ENCODE measurements around the gene PKD1. TPM values are rescaled to one million over a fixed set of nuclear protein-coding genes. Genes with fewer than 3 reads are reported as not detected.
A peak's percentile ranks its signal among the peaks of the same experiment; 100 is the strongest.
"Not testable (repeated sequence)": the region's sequence is repeated elsewhere in the genome, so short reads cannot be mapped to it uniquely, and the experiment has no call there.

PKD1 gene
- polyA plus RNA-seq, 3 donors = 36.9 to 89.6 (median 83.7) TPM

DNA sequence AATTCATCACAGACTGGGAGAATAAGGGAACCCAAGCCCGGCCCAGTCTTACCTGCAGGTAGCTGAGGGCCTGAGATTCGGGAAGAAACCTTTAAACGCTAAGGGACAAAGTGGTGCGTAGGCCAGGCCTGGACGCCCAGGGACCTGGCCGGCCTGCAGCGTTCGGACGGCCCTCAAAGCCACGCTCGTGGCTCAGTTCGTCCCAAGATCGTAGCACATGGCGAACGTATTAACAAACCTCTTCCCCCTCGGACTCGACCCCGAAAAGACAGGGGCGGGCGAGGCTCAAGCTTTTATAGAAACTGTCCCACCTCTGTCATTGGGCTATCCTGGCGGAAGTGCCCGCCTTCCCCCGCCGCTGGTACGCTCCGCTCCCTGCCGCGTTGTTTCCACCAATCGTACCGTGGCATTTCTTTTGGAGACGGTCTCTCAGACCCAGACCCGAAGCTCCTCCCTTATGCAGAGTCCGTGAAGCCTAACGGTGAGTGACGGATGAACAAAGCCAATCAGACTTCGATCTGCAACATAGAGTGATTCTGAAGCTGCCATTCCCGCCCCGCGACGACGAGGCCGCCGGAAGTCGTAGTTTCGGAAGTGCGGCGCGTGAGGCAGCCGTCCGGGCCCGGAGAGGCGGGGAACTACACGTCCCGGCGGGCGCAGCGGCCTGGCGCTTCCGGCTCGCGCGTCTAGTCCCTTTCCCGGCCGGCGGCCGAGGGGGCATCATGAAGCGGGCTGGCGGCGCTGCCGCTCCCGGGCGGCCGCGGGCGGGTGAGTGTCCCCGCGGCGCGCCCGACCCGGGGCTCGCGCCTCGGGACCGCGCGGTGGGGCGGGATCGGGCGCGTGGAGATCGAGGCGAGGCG, 19.6 kb upstream of the PKD1 start, which contains the start of gene TRAF7:
TSS of gene TRAF7 (plus strand) at position 692 of the 860 bp plus-strand sequence. CDS start 8,139 bp downstream, outside the sequence.
- 0 to 1% (median 0%) methylated on average over 69 to 94 of the region's 94 CpGs for WGBS, 3 donors
- peak within 1 kb of the TSS; percentile 4 for H3K27ac ChIP-seq (ENCODE audit: low read depth, low read length)

DNA sequence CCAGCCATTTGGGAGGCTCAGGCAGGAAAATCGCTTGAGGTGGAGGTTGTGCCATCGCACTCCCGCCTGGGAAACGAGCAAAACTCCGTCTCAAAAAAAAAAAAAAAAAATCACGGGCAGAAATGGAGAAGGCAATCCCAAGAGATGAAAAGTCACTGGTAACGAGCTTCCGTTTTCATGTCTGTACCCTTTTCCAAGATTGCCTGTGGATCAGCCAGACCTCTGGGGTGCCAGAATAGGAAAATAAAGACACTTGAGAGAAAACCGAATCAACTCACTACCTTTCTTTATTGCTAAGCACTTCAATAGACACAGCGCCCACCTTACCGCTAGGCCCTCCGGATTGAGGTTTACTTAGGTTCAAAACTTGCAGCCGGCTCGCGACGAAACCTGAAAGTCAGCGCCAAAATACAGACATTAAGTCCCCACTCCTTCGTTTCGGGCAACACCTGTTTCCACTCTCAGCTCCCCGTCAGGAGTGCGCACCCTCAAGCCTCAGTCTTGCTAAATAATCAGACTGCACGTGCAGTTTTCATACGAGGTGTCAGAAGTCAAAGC, 18.9 kb upstream of the PKD1 start:
- WGBS, 3 donors = 1 to 3% (median 2%) methylated on average over 23 of the region's 23 CpGs
- H3K27ac ChIP-seq (ENCODE audit: low read depth, low read length) = no peak overlapping the region

DNA sequence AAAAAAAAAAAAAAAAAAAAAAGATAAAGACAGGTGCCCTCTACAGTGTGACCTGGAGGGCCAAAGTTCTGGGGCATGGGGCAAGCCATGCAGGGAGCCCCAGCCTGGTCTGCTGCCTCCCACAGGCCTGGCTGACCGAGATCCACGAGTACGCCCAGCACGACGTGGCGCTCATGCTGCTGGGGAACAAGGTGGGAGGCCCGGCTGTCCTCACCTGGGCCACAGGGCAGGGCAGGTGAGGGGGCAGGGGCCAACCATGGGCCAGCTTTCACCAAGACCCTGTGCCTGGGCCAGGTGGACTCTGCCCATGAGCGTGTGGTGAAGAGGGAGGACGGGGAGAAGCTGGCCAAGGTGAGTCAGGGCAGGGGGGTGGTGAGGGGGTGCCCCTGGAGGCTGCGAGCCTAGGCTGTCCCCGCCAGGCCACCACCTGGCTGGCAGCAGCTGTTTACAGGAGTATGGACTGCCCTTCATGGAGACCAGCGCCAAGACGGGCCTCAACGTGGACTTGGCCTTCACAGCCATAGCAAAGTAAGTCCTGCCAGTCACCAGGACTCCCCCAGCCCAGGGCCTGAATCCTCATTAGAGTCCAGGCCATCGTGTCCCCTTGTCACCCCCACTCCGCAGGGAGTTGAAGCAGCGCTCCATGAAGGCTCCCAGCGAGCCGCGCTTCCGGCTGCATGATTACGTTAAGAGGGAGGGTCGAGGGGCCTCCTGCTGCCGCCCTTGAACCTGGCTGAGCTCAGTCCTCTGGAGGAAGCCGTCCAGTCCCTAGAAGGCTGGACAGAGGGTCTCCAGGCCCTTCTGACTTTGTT, 17.2 kb upstream of the PKD1 start:
- H3K27ac ChIP-seq (ENCODE audit: low read depth, low read length) = no peak overlapping the region
- 17 to 49% (median 32%) methylated on average over 25 of the region's 25 CpGs for WGBS, 3 donors

DNA sequence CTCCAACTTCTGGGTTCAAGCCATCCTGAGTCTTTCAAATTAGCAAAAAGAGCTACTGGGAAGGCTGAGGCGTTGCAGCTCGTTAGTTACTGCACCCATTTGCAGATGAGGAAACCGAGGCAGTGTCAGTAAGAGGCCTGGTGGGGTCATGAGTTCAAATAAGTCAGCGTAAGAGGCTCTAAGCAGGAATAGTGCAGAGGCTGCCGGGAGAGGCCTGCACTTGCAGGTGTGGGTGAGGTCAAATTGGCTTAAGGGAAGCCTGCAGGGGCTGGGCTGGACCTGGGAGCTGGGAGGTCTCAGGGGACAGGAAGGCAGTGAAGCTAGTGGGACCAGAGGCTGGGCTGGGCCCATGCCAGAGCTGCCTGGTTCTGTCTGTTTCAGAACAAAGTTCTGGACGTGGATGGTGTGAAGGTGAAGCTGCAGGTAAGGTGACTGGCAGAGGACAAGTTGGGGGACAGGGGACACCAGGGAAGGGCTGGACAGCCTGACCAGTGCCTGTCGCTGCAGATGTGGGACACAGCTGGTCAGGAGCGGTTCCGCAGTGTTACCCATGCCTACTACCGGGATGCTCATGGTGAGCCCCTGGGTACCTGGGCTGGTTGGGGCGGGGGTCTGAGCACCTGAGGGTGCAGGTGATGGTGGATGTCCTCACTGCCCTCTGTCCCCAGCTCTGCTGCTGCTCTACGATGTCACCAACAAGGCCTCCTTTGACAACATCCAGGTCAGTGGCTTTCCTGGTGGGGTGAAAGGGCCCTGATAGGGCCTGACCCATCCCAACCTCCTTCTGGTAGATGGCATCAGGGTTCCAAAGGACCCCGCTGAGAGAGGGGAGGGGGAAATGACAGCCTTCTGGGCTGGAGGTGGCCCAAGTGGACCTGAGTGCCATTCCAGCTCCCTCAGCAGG, 15.7 kb upstream of the PKD1 start:
- 48 to 86% (median 78%) methylated on average over 13 of the region's 13 CpGs for WGBS, 3 donors
- no peak overlapping the region for H3K27ac ChIP-seq (ENCODE audit: low read depth, low read length)

DNA sequence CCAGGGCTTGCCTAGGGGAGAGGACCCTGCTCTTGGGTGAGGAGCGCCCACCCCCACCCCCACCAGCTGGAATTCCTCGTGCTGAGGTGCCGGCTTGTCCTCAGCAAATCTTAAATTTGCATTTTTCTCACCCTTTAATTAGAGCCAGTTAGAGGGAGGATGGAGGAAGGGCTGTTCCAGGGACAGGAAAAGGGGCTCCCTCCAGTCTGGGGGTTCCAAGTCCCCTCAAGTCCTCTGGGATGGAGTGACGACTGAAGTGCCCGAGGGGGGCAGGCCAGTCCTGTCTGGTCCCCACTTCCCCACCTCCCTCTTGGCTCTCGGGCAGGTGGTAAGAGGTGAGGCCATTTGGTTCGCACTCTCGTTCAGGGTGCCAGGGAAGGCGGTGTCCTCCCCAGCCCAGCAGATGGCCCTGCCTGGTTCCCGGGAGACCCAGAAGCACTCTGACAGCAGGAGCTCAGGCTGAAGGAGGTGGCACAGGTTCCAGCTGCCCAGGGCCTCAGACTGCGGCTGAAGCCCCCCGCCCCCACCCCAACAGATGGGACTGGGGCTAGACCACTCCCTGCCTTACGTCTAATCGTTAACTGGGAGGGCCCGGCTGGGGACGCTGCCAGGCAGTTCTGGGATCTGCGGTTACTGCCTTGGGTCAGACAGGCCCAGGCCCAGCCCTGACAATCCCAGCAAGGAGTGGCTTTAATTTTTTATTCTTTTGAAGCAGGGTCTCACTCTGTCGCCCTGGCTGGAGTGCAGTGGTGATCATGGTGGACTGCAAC, 14.9 kb upstream of the PKD1 start:
- H3K27ac ChIP-seq (ENCODE audit: low read depth, low read length) = no peak overlapping the region
- 27 to 66% (median 57%) methylated on average over 18 of the region's 18 CpGs for WGBS, 3 donors

DNA sequence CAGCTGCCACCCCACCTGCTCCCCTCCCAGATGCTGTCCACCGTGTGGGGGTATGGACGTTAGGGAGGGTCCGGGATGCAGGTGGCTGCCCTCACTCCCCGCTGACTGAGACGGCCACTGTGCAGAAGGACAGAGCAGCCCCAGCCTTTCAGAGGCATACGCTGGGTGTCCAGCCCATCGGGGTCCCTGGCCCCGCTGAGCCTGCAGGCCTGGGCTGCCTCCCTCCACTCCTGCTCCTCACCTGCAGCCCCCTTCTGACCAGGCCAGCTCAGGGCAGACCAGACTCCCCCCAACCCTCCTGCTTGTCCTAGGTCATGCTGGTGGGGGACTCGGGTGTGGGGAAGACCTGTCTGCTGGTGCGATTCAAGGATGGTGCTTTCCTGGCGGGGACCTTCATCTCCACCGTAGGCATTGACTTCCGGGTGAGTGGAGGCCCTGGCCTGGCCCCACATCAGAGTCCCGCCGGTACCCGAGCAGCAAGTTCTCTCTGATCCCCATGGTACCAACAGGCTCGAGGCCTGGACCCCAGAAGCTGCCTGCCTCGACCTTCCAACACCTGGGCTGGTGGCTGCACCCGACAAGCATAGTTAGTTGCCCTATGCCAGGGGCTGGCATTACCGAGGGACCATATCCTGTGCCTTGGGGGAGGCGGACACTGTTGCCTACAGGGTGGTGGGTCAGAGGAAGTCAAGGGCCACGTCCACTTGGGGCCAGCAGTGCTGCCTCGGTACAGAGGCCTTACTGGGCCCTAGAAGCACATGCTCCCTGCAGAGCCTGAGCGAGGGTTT, 14.1 kb upstream of the PKD1 start:
- no peak overlapping the region for H3K27ac ChIP-seq (ENCODE audit: low read depth, low read length)
- WGBS, 3 donors = 29 to 70% (median 61%) methylated on average over 24 of the region's 24 CpGs

DNA sequence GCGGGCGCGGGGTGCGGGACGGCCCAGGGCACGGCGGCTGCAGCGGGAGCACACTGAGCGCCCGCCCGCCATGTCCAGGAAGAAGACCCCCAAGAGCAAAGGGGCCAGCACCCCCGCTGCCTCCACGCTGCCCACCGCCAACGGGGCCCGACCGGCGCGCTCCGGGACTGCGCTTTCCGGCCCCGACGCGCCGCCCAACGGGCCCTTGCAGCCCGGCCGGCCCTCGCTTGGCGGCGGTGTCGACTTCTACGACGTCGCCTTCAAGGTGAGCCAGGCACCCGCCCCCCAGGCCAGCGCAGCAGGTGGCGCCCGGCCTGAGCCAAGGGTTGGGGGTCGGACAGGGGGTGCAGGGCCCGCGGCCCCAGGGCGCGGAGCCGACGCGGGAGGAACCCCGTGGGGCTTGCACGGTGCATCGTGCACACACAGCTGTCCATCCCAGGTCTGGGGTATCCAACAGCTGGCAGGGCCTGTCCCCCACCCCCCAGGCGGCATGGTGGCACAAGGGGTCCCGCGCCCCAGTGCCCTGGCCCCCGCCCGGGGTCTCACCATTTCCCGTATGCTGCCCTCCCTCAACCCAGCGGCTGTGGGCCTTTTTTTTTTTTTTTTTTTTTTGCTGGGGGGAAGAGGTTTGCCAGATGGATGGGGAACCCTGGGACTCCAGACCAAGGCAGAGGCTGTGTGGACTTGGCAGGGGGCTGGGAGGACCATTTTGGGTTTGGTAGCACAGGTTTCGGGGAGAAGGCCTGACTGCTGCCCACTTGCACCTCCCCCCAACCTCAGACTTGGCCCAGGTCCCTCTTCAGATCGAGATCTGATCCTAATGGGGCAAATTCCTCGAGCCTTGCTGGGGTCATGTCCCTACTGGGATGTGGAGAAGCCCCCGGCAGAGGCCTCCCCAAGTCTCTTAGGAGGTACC, 13.3 kb upstream of the PKD1 start:
- WGBS, 3 donors = 1 to 3% (median 3%) methylated on average over 50 to 54 of the region's 62 CpGs
- H3K27ac ChIP-seq (ENCODE audit: low read depth, low read length) = no peak overlapping the region

DNA sequence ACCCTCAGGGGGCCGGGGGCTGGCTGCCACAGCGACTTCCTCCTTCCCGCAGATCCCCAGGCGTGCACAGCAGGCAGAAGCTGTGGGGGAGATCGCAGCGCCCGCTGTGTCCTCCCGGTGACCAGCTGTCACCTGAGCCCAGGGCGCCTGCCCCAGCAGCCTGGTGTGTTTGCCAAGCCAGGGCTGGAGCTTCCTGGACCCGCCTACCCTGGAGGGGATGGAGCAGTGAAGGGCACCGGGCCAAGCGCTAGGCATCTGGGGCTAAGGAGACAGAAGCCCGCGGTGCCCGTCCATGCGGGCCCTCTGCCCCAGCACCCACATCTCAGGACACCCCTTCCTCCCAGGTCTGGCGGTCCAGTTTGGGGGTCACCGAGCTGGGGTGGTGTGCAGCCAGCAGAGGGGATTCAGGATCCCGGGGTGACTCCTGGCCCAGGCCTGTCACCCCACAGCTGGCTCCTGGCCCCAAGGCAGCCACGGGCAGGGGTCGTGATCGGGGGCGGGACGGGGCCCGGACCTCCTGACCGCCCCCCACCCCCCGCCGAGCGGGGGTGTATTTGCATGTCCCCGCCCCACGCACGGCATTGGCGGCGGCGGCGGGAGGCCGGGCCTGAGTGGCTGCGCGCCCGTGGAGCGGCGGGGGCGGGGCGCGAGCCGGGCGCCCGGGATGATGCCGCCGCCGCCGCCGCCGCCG, 12.4 kb upstream of the PKD1 start, which contains the start of gene RAB26:
TSS of gene RAB26 (plus strand) at position 645 of the 691 bp plus-strand sequence. CDS start 159 bp downstream, outside the sequence.
- WGBS, 3 donors = 3 to 9% (median 7%) methylated on average over 23 to 55 of the region's 55 CpGs
- H3K27ac ChIP-seq (ENCODE audit: low read depth, low read length) = no peak within 1 kb of the TSS

DNA sequence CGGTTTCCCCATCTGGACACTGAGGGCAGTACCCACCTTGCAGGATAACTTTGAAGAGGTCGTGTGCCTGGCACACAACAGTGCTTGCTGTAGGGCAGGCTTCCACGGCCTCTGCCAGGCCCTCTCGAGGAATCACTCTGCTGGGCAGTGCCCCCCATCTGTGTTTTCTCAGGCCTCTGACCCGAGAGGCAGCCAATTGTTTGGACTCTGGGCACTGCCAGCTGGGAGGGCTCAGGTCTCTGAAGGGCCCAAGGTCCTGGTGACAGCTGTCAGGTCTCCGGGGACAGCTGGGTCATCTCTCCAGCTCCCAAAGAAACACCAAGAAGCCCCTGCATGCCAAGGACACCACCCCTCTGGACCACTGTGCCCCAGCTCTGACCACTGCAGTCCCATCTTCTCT, 11.7 kb upstream of the PKD1 start:
- 44 to 80% (median 77%) methylated on average over 6 of the region's 6 CpGs for WGBS, 3 donors
- H3K27ac ChIP-seq (ENCODE audit: low read depth, low read length) = no peak overlapping the region

DNA sequence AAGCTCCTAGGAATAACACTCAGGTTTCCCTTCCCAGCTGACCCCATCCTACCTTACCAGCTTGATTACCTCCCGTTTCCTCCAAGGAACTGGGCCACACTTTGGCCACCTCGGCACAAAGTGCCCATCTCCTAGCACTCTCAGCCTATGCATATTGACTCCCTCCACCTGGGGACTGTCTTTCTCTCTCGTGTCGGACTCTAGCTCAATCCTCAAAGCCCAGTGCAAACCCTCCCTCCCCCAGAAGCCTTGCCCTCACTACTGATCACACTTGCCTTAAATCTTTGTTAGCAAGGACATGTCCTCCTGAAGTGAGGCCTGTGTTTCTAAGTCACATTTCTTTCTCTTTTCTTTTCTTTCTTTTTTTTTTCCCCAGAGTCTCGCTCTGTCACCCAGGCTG, 10.1 kb upstream of the PKD1 start:
- H3K27ac ChIP-seq (ENCODE audit: low read depth, low read length) = no peak overlapping the region
- WGBS, 3 donors = 87 to 92% (median 87%) methylated on average over 5 of the region's 5 CpGs

DNA sequence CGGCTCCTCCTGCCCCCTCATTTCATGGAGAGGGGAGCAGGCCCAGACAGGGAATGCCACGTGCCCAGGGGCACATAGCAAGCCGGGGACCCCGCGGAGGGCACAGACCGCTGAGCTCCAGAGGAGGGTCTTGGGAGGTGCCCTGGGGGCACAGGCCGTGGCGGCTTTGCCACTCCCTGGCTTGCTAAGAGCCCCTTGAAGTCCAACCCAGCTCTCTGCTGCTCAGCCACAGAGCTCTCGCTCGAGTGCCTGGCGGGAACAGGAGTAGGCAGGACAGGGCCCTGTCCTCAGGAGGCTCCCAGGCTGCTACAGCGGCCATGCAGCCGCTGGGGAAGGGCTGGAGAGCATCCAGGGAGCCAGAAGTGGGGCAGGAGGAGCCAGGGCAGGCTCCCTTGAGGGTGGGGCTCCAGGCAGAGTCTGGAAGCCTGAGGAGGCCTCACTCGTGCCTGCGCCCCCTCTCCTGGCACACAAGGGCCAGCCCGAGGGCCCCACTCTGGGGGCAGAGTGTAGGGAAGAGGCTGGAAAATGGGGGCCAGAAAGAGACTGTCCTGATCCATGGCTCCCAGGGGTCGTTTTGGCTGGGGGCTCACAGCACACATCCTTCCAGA, 8.3 kb upstream of the PKD1 start:
- WGBS, 3 donors = 74 to 83% (median 82%) methylated on average over 13 to 17 of the region's 17 CpGs

DNA sequence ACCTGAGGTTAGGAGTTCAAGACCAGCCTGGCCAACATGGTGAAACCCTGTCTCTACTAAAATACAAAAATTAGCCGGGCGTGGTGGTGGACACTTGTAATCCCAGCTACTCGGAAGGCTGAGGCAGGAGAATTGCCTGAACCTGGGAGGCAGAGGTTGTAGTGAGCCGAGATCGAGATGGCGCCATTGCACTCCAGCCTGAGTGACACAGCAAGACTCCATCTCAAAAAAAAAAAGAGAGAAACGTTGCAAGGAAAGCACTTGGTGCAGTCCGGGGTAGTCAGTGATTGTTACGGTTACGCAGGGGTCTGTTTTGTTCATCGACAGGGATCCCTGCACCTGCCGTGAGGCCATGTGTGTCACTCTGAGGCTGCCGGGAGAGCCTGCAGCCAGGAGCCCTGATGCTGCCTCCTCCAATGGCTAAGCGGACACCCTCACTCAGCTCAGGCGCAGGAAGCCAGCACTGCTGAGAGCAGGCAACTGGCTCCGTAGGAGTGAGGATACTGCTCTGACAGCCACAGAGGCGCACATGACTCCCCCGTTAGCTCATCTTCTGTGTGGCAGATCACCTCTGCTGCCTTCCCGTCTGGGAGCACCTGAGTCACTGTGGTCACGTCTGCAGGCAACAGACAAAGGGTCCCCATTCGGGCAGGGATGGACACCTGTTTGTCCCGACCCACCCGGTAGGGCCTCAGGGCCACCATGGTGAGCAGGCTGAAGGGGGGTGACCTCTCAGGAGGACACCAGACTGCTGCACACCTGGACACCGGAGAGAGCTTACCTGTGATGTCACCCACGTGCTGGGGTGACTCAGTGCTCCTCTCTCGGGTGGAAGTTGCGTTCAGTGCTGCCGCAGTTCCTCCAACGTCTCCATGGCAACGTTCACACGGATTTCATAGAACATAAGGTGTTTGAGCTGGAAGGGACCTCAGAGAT, 7.5 kb upstream of the PKD1 start:
- WGBS, 3 donors = 74 to 78% (median 77%) methylated on average over 31 of the region's 31 CpGs
- H3K27ac ChIP-seq (ENCODE audit: low read depth, low read length) = no peak overlapping the region

More for the DNA sequence above, 8.3 kb upstream of the PKD1 start:
- no peak overlapping the region for H3K27ac ChIP-seq (ENCODE audit: low read depth, low read length)

DNA sequence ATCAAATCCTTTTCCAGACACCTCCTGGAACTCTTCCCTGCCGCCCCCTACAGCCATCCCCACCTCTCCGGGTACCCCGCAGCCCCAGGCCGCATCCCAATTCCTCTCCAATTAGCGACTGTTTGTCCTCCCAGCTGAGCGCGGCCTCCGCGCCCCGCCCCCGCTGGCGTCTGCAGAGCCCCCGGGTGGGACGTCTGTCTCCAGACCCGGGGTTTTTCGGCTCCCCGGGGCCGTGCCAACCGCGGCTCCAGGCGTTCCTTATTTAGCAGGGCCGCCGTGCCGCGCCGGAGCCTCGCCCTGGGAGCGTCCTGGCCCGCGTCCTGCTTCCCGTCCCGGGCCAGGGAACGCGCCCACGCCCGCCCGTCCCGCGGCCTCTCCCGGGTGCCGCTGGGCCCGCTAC, 627 bp downstream of the PKD1 start:
- WGBS, 3 donors = 0 to 1% (median 1%) methylated on average over 20 to 28 of the region's 42 CpGs
- H3K27ac ChIP-seq (ENCODE audit: low read depth, low read length) = not testable (repeated sequence)

DNA sequence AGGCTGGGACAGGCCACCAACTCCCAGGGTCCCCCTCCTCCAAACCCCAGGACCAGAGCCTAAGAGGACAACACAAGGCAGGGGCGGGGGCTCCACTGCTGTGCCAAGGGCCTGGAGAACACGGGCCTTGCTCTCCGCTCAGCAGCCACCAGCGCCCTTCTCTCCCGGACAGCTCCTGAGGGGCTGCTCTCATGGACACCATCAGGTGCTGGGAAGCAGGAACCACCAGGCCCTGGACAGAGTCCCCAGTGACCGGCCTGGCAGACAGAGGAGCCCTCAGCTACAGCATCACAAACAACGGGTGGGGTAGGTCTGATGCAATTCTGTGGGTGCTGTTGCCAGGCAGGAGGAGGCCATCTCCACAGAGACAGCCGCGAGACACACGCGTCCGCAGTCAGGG, 1.9 kb downstream of the PKD1 start:
- 38 to 60% (median 60%) methylated on average over 4 of the region's 12 CpGs for WGBS, 3 donors
- H3K27ac ChIP-seq (ENCODE audit: low read depth, low read length) = not testable (repeated sequence)

Data from adipose tissue (tissue), 3 donors.